Chondrocyte (in vitro differentiated cells): ENCODE data around the gene CXCL6. TPM values are rescaled to one million over a fixed set of nuclear protein-coding genes. Genes with fewer than 3 reads are reported as not detected.

Experiments used
- DNase-seq: peaks from one replicate; pipeline ENCODE4 v3.0.0; 2021; ENCODE audit warnings: mixed read lengths, low spot score
- H3K27ac Mint-ChIP-seq: one replicate; pipeline ENCODE4 v1.8.0; 2021; ENCODE audit warnings: mild to moderate bottlenecking, moderate library complexity, mixed read lengths; ENCODE audit not compliant: unreplicated experiment
- H3K27me3 Mint-ChIP-seq: 2 replicates; pipeline ENCODE4 v1.8.0; 2021; ENCODE audit warnings: low read depth, mixed read lengths
- H3K36me3 Mint-ChIP-seq: 2 replicates; pipeline ENCODE4 v1.8.0; 2021; ENCODE audit warnings: low read depth, mixed read lengths
- H3K4me1 Mint-ChIP-seq: 2 replicates; pipeline ENCODE4 v1.8.0; 2021; ENCODE audit warnings: low read depth, mild to moderate bottlenecking, mixed read lengths
- H3K4me3 Mint-ChIP-seq: one replicate; pipeline ENCODE4 v1.8.0; 2021; ENCODE audit warnings: mild to moderate bottlenecking, moderate library complexity, mixed read lengths; ENCODE audit not compliant: unreplicated experiment
- H3K9me3 Mint-ChIP-seq: 2 replicates; pipeline ENCODE4 v1.8.0; 2021; ENCODE audit warnings: low read depth, mixed read lengths
- total RNA-seq: library from RNA; stranded (reverse); gene quantifications from 3 replicates; pipeline ENCODE4 v1.2.1, GENCODE V29; 2021
- TF ChIP-seq, protein P1 (sequence below): fragments of 200-600 bp; sonication (generic); IDR thresholded peaks from 2 replicates; pipeline ENCODE4 v1.5.0; 2021; ENCODE audit warnings: antibody characterized with exemption, mild to moderate bottlenecking, moderate library complexity

The CXCL6 gene
- total RNA-seq, 1 donor from 2014 or later: not detected

DNA sequence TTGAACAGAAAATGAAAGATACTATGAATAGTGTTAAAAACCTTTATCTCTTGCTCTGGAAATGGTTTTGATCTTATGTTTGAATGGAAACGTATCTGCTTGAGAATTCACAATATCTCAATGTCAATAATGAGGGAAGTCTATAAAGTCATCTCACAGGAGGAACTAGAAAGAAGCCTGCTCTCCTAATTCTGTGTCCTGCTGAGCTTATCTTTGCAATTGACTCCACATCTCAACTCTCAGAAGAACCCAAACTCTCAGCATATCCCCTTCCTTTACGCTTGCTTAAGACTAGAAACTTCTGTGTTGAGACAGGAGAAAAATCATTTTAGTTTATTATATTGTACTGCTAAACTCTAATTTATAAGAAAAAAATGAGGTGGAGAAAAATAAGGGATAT lies 8.3 kb downstream of the CXCL6 start:
- H3K4me3 Mint-ChIP-seq: no peak overlapping the region
- TF ChIP-seq, protein P1, sequence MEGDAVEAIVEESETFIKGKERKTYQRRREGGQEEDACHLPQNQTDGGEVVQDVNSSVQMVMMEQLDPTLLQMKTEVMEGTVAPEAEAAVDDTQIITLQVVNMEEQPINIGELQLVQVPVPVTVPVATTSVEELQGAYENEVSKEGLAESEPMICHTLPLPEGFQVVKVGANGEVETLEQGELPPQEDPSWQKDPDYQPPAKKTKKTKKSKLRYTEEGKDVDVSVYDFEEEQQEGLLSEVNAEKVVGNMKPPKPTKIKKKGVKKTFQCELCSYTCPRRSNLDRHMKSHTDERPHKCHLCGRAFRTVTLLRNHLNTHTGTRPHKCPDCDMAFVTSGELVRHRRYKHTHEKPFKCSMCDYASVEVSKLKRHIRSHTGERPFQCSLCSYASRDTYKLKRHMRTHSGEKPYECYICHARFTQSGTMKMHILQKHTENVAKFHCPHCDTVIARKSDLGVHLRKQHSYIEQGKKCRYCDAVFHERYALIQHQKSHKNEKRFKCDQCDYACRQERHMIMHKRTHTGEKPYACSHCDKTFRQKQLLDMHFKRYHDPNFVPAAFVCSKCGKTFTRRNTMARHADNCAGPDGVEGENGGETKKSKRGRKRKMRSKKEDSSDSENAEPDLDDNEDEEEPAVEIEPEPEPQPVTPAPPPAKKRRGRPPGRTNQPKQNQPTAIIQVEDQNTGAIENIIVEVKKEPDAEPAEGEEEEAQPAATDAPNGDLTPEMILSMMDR: no peak
- peaks cover 44% of the 10 kb centered on the region for H3K27me3 Mint-ChIP-seq

DNA sequence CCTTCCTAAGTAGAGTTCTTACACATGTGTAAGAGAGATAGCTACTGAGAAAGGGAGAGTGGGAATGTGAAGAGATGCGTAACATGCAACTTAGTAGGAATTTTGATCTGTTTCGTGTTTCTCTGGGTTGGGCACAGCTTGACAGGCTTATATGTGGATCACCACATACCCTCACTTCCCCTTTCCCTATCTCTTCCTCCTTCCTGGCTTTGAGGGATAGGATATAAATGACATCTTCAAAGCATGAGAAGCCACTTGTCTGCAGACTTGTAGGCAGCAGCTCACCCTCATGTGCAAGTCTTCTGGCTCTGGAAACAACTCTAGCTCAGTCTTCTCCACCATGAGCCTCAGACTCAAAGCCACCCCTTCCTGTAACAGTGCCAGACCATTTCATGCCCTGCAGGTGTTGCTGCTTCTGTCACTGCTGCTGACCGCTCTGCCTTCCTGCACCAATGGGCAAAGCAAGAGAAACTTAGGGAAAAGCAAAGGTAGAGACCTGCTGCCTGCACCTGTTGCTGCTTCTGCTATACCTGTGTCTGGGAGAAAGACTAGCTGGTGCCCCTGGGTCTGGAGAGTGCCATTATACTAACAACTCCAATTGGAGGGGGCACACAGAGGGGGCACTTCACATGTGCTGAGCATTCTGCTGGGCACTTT lies 11.2 kb downstream of the CXCL6 start:
- TF ChIP-seq, protein P1: no peak
- Mint-ChIP-seq H3K9me3 (no peaks in the 10 kb centered on the region), H3K27me3 (peaks cover 48% of the 10 kb centered on the region), H3K4me3 (no peak overlapping the region), H3K4me1 (no peaks in the 10 kb centered on the region), H3K36me3 (no peaks in the 10 kb centered on the region), H3K27ac (no peak overlapping the region)
- DNase-seq: no peak

More for the DNA sequence above, 8.3 kb downstream of the CXCL6 start:
- Mint-ChIP-seq H3K27ac (no peak overlapping the region), H3K36me3 (no peaks in the 10 kb centered on the region), H3K4me1 (no peaks in the 10 kb centered on the region), H3K9me3 (no peaks in the 10 kb centered on the region)
- DNase-seq: no peak

DNA sequence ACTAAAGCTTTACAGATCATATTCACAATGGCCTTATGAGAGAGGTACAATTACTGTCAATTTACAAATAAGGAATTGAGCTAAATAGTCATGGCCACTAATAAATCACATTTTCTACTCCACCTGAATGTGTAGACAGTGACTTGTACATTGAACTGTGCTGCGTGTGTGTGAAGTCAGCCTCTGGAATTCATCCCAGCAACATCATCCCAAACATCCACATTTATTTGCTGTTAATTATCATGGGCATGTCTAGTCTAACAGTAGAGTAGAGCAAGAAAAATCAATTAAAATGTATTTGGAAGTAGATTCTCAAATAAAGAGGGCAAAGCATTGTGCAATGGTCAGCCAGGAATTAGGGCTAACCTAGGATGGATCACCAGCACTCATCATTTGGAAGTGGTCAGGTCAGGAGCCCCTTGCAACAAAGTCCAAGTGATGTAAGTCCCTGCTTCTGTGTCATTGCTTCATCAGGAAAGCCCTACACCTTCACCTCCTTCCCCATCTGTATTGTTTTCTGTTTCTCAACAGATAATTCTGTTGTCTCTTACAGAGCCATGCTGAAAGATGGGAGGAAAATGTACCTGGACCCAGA lies 11.8 kb downstream of the CXCL6 start:
- Mint-ChIP-seq H3K36me3 (no peaks in the 10 kb centered on the region), H3K9me3 (no peaks in the 10 kb centered on the region), H3K27ac (no peak overlapping the region), H3K4me3 (no peak overlapping the region), H3K4me1 (no peaks in the 10 kb centered on the region), H3K27me3 (peaks cover 42% of the 10 kb centered on the region)
- no peak for DNase-seq
- TF ChIP-seq, protein P1: no peak

DNA sequence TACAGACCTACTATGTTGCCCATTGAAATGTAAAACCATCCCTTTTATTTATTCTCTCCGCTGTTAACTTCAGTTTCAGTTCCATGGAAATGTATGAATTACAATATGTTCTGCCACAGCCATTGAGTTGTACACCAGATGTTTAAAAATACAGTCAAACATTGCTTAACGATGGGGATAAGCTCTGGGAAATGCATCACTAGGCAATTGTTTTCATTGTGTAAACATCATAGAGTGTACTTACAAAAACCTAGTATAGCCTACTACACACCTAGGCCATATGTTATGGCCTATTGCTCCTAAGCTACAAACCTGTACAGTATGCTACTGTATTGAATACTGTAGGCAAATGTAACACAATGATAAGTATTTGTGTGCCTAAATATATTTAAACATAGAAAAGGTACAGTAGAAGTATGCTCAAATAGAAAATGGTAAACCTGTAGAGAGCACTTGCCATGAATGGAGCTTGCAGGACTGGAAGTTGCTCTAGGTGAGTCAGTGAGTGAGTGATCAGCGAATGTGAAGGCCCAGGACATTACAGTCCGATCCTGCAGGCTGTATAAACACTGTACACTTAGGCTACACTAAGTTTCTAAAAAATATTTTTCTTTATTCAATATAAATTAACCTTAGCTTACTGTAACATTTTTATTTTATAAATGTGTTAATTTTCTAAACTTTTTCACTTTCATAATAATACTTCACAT lies 13.9 kb downstream of the CXCL6 start:
- Mint-ChIP-seq H3K27me3 (peaks cover 30% of the 10 kb centered on the region), H3K36me3 (no peaks in the 10 kb centered on the region), H3K4me1 (peaks cover 9% of the 10 kb centered on the region), H3K27ac (no peak overlapping the region), H3K9me3 (no peaks in the 10 kb centered on the region), H3K4me3 (no peak overlapping the region)
- TF ChIP-seq, protein P1: no peak
- DNase-seq: no peak

- no peak overlapping the region for H3K27ac Mint-ChIP-seq
- DNase-seq: no peak
- peaks cover 27% of the 10 kb centered on the region for H3K27me3 Mint-ChIP-seq
- no peaks in the 10 kb centered on the region for H3K36me3 Mint-ChIP-seq
- H3K4me1 Mint-ChIP-seq: peaks cover 17% of the 10 kb centered on the region
- H3K4me3 Mint-ChIP-seq: no peak overlapping the region
- TF ChIP-seq, protein P1: no peak
- no peaks in the 10 kb centered on the region for H3K9me3 Mint-ChIP-seq
Observed at GRCh38 chr4:73851293-73851692, 14.8 kb downstream of the CXCL6 start.
